Stimulated activated CD4-positive, alpha-beta T cell treated with anti-CD3 and anti-CD28 coated beads, TNF-alpha, amount 100 ng/mL, for 4 hours (primary cell): ENCODE measurements around the gene STK32B.
"Not testable (repeated sequence)": the region's sequence is repeated elsewhere in the genome, so short reads cannot be mapped to it uniquely, and the experiment has no call there.

Source experiments
- DNase-seq, 3 experiments: peaks; one replicate each; pipeline ENCODE4 v3.0.0-alpha.2; 2020; ENCODE audit warnings: low read depth in 3 of 3

Gene STK32B

GRCh38 chr4:5206016-5206790, 154.9 kb downstream of the STK32B start:
- no peak for DNase-seq

GRCh38 chr4:5209862-5210261, 158.6 kb downstream of the STK32B start:
- DNase-seq = no peak

- DNase-seq = no peak
Observed at GRCh38 chr4:5211282-5211839, 160.1 kb downstream of the STK32B start.

- no peak for DNase-seq
Observed at GRCh38 chr4:5212255-5213013, 161.2 kb downstream of the STK32B start.

- DNase-seq = no peak
Observed at GRCh38 chr4:5213087-5213595, 161.9 kb downstream of the STK32B start.

GRCh38 chr4:5215321-5215720, 164.0 kb downstream of the STK32B start:
- DNase-seq = no peak

- DNase-seq = no peak
Observed at GRCh38 chr4:5217421-5217820, 166.1 kb downstream of the STK32B start.

- no peak for DNase-seq
Observed at GRCh38 chr4:5218376-5219069, 167.2 kb downstream of the STK32B start.

- no peak for DNase-seq
Observed at GRCh38 chr4:5220028-5220427, 168.7 kb downstream of the STK32B start.

GRCh38 chr4:5222047-5222446, 170.8 kb downstream of the STK32B start:
- no peak for DNase-seq

- no peak for DNase-seq
Observed at GRCh38 chr4:5222951-5223350, 171.7 kb downstream of the STK32B start.

GRCh38 chr4:5224340-5224739, 173.1 kb downstream of the STK32B start:
- no peak for DNase-seq

- DNase-seq = no peak
Observed at GRCh38 chr4:5232549-5232948, 181.3 kb downstream of the STK32B start.

GRCh38 chr4:5237086-5237660, 185.9 kb downstream of the STK32B start:
- DNase-seq = no peak

- no peak for DNase-seq
Observed at GRCh38 chr4:5238173-5238572, 186.9 kb downstream of the STK32B start.

GRCh38 chr4:5247061-5247460, 195.8 kb downstream of the STK32B start:
- not testable (repeated sequence) for DNase-seq

GRCh38 chr4:5247735-5248134, 196.5 kb downstream of the STK32B start:
- DNase-seq = no peak

- DNase-seq = no peak
Observed at GRCh38 chr4:5249727-5250126, 198.4 kb downstream of the STK32B start.

GRCh38 chr4:5250536-5250935, 199.3 kb downstream of the STK32B start:
- DNase-seq = not testable (repeated sequence)

GRCh38 chr4:5256421-5256820, 205.1 kb downstream of the STK32B start:
- DNase-seq = no peak

- no peak for DNase-seq
Observed at GRCh38 chr4:5257086-5257485, 205.8 kb downstream of the STK32B start.

GRCh38 chr4:5259471-5259870, 208.2 kb downstream of the STK32B start:
- no peak for DNase-seq
